NCI-H460 (cell line): ENCODE data around the gene ARL16. TPM values are rescaled to one million over a fixed set of nuclear protein-coding genes. Genes with fewer than 3 reads are reported as not detected.

ENCODE experiments used
- DNase-seq: peaks from one replicate; pipeline ENCODE4 v3.0.0-alpha.2; 2016; ENCODE audit warnings: low read depth; ENCODE audit errors: extremely low read depth
- total RNA-seq: library from RNA; depleted of rRNA; stranded (reverse); fragments of >200 nt; shearing (Covaris generic); gene quantifications from 2 replicates; pipeline ENCODE4 v1.2.3, GENCODE V29; 2014

The ARL16 gene
- total RNA-seq, 1 experiment from 2014 or later: 35.3 TPM

- no peak for DNase-seq
Measured at GRCh38 chr17:81673561-81674258, 9.9 kb downstream of the ARL16 start.

GRCh38 chr17:81672954-81673353 is 10.6 kb downstream of the ARL16 start:
- DNase-seq: no peak

GRCh38 chr17:81672504-81672903 is 11.1 kb downstream of the ARL16 start:
- no peak for DNase-seq

GRCh38 chr17:81667754-81668153 is 15.8 kb downstream of the ARL16 start:
- no peak for DNase-seq

- DNase-seq: peak; percentile 93
Measured at GRCh38 chr17:81666342-81667191, 17.0 kb downstream of the ARL16 start, which contains the start of the genes CCDC137 and OXLD1. TSS of gene CCDC137 (plus strand) at chr17:81666737. CDS start at chr17:81666767, 30 bp downstream. TSS of gene OXLD1 (minus strand) at chr17:81666605. CDS start at chr17:81666577, 28 bp downstream.

- DNase-seq: no peak
Measured at GRCh38 chr17:81666092-81666341, 17.6 kb downstream of the ARL16 start.

GRCh38 chr17:81665205-81666091 is 18.1 kb downstream of the ARL16 start:
- no peak for DNase-seq

GRCh38 chr17:81664051-81664470 is 19.5 kb downstream of the ARL16 start:
- no peak for DNase-seq

GRCh38 chr17:81662002-81662401 is 21.6 kb downstream of the ARL16 start:
- no peak for DNase-seq

- DNase-seq: no peak
Measured at GRCh38 chr17:81660441-81660840, 23.2 kb downstream of the ARL16 start.

- DNase-seq: no peak
Measured at GRCh38 chr17:81659038-81659437, 24.6 kb downstream of the ARL16 start.

GRCh38 chr17:81656835-81657234 is 26.8 kb downstream of the ARL16 start:
- no peak for DNase-seq

- DNase-seq: no peak
Measured at GRCh38 chr17:81656118-81656743, 27.4 kb downstream of the ARL16 start, which contains the start of gene PDE6G. TSS of gene PDE6G (minus strand) at chr17:81656542. CDS start at chr17:81653305, 3,237 bp downstream.

GRCh38 chr17:81655378-81656117 is 28.0 kb downstream of the ARL16 start:
- DNase-seq: no peak

GRCh38 chr17:81652906-81653771 is 30.5 kb downstream of the ARL16 start:
- DNase-seq: no peak

- DNase-seq: no peak
Measured at GRCh38 chr17:81651692-81652091, 31.9 kb downstream of the ARL16 start.

GRCh38 chr17:81650951-81651350 is 32.6 kb downstream of the ARL16 start:
- no peak for DNase-seq

- no peak for DNase-seq
Measured at GRCh38 chr17:81648707-81649085, 34.9 kb downstream of the ARL16 start.
